NCI-H2196 treated with DMSO at 0.1 percent for 48 hours (cell line): ENCODE measurements around the gene TTF2.
A peak's percentile ranks its signal among the peaks of the same experiment; 100 is the strongest.

Source experiments
- DNase-seq: peaks from one replicate; lab custom pipeline; 2025; ENCODE audit not compliant: unreplicated experiment; lab: John Stamatoyannopoulos, UW

TTF2 gene

GRCh38 chr1:117045644-117046043 lies 14.5 kb upstream of the TTF2 start:
- DNase-seq, result no peak

DNA sequence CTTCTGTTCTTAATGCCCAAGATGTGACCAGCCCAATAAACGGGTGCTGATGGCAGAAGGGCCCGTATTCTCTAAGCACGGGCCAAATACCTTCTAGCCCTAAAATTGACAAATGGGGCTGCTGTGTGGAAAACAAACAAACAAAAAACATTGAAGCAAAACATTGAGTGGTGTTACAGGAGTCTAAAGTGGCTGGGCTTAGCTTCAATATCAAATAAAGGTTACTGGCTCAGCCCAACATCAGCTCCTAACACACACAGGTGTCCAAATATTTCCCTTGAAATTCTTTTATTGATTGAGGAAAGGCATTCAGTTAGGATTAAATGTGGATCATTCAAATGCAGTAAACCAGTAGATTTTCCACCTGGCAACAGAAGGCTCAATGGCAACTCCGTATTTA lies 13.3 kb upstream of the TTF2 start:
- no peak for DNase-seq

DNA sequence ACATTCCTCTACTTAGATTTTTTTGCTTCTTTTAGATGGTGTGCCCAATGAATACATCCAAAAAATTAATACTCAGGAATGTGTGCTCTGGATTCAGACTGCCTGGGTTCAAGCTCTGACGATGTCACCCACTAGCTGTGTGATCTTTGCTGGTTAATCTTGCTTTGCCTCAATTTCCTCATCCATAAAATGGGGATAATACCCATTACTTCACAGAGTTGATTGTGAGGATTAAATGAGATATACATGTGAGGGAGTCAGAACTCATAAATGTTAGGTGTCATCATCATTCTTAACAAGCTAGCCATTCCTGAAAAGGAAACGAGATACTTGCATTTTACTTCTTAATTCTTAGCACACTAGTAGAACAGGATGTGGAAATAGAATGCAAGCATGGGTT lies 12.9 kb upstream of the TTF2 start:
- DNase-seq, result no peak

GRCh38 chr1:117049857-117050256 lies 10.3 kb upstream of the TTF2 start:
- no peak for DNase-seq

- no peak for DNase-seq
Observed at GRCh38 chr1:117051224-117052064, 8.7 kb upstream of the TTF2 start.

DNA sequence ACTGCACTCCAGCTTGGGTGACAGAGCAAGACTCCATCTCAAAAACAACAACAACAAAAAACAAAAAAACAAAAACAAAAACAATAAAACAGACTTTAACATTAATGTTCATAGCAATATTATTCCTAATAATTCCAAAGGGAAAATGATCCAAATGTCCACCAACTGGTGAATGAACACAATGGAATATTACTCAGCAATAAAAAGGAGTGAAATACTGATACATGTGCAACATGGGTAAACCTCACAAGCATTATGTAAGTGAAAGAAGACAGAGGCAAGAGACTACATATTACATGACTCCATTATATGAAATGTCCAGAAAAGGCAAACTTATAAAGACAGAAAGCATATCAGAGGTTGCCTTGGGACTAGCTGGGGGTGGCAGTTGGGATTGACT lies 6.1 kb upstream of the TTF2 start:
- DNase-seq, result no peak

DNA sequence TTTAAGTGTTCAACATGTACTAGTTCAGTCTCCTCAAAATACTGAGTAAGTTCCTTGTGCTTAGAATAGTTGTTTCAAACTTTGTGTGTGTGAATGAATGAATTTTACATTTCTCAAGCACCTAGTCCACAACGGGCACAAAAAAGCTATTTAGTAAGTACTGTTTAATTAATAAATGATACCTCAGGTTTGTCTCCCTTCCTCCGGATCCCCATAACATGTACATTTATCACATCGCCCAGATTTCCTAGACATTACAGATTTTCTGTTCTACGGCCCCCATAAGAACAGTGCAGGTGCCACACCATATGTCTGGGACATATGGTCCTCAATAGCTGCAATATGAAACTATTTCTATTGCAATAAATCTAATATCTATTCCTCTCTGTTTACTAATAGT lies 1.3 kb upstream of the TTF2 start:
- no peak for DNase-seq

GRCh38 chr1:117059334-117059677 lies 820 bp upstream of the TTF2 start:
- peak; percentile 58 for DNase-seq

DNA sequence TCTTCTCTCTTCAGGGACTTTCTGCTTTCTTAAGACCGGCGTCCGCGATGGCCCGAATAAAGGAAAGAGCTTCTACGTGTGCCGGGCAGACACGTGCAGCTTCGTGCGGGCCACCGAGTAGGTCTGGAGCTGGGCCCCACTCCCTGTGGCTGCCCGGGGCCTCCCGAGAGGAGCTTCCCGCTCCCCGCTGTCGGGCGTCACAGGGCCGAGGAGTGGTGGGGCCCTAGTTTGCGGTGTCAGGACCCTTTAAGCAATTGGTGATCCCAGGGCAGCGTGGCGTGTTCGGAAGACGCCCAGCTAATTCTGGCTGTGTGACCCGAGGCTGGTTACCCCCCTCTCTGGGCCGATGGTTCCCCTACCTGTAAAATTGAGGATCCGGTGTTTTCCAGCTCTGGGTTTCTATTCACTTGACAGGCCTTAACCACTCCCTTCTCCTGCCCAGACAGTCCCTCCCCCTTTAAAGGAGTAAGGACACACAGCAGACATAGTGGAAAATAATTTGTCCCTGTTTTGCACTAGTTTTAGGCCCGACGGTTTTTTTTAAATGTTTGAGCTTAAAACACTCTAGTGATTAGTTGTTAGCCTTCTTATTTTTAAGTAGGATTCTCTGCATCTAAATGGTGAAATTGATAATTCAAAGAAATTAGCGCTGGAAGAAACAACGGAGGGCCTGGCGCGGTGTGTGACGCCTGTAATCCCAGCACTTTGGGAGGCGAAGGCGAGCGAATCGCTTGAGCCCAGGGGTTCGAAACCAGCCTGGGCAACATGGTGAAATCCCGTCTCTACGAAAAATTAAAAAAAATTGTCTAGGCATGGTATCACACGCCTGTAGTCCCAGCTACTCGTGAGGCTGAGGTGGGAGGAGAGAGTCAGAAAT lies 553 bp downstream of the TTF2 start:
- no peak for DNase-seq

GRCh38 chr1:117061986-117062415 lies 1.9 kb downstream of the TTF2 start:
- DNase-seq, result no peak

- DNase-seq, result no peak
Observed at GRCh38 chr1:117066367-117066766, 6.2 kb downstream of the TTF2 start.

GRCh38 chr1:117067533-117068370 lies 7.6 kb downstream of the TTF2 start:
- DNase-seq, result peak; percentile 32

DNA sequence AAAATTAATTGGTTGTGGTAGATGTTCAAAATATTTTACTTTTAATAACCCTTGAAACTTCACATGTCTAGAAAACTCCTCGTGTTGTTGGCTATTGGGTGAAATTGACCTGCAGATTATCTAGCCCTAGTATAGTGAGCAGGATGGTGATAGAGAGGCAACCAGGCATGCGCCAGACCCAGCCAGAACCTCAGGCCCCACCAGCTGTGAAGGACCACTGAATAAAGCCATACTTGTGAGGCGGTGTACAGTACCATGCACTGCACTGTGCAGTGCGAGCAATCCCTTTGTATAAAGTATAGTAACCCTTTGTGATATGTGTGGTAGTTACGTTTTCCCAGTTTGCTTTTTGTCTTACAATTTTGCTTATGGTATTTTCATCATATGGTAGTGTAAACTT lies 8.5 kb downstream of the TTF2 start:
- no peak for DNase-seq

DNA sequence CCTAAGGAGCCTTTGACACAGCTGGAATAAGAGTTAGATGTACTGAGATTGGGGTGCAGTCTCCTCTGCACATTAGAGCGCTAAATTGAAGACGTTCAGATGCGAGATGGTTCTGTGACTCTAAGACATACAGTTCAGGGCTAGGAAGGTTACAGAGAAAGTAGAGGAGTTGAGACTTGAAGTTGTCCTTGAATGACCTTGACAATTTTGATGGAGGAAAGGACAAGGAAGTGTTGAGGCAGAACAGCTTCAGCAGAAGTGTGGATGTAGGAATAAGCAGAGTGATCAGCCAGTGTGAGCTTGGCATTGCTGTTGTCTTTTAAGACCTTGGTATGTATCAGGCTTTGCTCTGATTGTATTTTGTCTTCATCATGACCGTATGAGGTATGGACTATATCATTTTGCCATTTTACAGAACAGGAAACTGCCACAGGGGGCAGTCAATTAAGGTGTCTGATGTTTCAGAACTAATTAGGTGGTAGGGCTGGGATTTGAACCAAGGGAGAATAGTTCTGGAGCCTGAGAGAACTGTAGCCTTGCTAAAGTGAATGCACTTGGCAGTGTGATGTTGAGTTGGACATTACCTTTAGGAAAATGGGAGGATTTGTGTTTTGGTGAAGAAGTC lies 9.2 kb downstream of the TTF2 start:
- no peak for DNase-seq

DNA sequence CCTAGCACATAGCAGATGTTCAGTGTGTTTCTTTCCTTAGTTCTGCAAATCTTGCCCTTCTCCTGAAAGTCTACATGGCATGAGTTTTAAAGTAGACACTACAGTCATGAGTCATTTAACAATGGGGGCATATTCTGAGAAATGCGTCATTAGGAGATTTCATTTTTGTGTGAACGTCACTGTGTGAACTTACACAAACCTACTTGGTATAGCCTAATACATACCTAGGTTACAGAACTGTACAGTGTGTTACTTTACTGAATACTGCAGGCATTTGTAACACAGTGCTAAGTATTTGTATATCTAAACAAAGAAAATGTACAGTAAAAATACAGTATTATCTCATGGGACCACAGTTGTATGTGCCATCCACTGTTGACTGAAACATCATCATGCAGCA lies 10.0 kb downstream of the TTF2 start:
- DNase-seq, result no peak

DNA sequence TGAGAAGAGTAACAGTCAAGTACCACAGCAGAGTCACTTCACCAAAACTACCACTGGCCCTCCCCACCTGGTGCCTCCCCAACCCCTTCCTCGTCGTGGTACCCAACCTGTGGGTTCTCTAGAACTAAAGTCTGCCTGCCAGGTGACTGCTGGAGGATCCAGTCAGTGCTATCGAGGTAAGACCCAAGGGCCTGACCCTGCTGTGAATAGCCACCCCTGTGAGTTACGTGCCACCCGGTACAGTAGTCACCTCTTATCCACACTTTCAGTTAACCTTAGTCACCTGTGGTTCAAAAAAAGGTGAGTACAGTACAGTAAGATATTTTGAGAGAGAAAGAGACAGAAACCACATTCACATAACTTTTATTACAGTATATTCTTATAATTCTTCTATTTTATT lies 16.5 kb downstream of the TTF2 start:
- DNase-seq, result no peak

DNA sequence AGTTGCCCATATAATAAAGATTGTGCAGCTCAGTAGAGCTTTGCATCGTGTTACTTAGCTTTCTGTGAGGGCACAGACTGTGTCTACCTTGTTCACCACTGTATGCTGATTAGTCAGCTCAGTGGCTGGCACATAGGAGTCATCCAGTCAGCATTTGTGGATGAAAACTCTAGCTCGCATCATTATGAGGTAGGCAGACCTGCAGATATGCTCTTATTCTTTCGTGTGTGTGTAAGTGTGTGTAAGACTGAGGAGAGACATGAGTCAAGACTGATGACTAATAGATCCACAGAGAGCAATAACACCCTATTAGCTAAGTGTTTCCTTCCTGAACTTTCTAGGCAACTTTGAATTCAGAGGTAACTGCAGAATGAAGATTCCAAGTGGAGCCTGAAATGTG lies 17.1 kb downstream of the TTF2 start:
- no peak for DNase-seq

DNA sequence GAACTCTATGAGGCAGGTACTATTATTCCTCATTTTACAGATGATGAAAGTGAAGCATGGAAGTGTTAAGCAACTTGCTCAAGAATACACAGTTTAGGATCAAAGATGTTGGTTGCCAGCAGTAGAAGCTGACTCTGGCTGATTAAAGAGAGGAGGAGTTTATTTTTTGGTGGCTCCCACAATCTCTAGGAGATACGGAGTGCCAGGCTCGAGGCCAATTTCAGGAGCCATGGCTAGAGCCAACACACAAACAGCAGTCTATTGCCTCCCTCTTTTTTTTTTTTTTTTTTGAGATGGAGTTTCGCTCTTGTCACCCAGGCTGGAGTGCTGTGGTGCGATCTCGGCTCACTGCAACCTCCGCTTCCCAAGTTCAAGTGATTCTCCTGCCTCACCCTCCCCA lies 19.6 kb downstream of the TTF2 start:
- no peak for DNase-seq

- DNase-seq, result no peak
Observed at GRCh38 chr1:117084231-117084630, 24.1 kb downstream of the TTF2 start.

- no peak for DNase-seq
Observed at GRCh38 chr1:117087686-117088085, 27.6 kb downstream of the TTF2 start.

GRCh38 chr1:117089996-117090395 lies 29.9 kb downstream of the TTF2 start:
- DNase-seq, result no peak
